ENCODE measurements around the gene SLC12A2. TPM values are rescaled to one million over a fixed set of nuclear protein-coding genes. Genes with fewer than 3 reads are reported as not detected.

Gene SLC12A2
- total RNA-seq, 1 donor from 2014 or later = 77.8 TPM

DNA sequence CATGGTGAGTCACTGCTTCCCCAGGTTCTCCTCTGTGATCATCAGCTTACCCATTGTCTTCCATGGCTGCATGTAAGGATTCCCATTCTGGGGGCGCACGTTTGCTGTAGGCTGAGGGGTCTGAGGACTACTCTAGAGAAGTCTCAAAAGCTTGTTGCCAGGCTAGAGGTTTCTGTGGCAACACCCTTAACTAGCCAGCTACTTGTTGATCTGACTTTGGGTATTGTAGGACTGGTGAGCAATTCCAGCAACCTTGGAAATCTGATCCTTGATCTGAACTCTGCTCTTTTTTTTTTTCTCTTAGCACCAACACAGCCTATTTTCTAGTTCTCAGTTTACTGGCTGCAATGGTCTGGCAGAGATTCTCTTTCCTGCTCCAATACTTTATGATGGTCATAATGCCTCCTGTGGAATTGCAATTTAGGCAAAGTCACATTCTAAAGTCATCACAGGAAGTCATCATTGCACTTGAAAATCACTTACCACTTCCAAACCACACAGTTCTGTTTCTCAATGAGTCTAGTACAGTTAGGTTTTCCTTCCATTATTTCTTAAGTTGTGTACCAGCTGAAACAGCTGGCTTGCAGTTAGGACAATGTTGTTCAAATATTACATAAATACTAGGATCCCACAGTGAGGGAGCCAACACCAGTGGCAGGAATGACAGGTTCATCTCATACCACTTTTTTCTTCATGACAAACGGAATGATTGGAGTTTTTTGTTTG is 110.3 kb downstream of the SLC12A2 start:
- H3K4me1 Mint-ChIP-seq (ENCODE audit: unreplicated experiment) = peaks cover 5% of the 10 kb centered on the region
- H3K36me3 Mint-ChIP-seq = peaks cover 16% of the 10 kb centered on the region
- TF ChIP-seq, protein P1, sequence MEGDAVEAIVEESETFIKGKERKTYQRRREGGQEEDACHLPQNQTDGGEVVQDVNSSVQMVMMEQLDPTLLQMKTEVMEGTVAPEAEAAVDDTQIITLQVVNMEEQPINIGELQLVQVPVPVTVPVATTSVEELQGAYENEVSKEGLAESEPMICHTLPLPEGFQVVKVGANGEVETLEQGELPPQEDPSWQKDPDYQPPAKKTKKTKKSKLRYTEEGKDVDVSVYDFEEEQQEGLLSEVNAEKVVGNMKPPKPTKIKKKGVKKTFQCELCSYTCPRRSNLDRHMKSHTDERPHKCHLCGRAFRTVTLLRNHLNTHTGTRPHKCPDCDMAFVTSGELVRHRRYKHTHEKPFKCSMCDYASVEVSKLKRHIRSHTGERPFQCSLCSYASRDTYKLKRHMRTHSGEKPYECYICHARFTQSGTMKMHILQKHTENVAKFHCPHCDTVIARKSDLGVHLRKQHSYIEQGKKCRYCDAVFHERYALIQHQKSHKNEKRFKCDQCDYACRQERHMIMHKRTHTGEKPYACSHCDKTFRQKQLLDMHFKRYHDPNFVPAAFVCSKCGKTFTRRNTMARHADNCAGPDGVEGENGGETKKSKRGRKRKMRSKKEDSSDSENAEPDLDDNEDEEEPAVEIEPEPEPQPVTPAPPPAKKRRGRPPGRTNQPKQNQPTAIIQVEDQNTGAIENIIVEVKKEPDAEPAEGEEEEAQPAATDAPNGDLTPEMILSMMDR (conservative IDR thresholded peaks at IDR 0.05) = no peak
- no peaks in the 10 kb centered on the region for H3K27me3 Mint-ChIP-seq
- H3K9me3 Mint-ChIP-seq = peaks cover 4% of the 10 kb centered on the region
- H3K27ac Mint-ChIP-seq = no peak overlapping the region
- no peak for DNase-seq (ENCODE audit: extremely low spot score, unreplicated experiment)
- no peak overlapping the region for H3K4me3 Mint-ChIP-seq

DNA sequence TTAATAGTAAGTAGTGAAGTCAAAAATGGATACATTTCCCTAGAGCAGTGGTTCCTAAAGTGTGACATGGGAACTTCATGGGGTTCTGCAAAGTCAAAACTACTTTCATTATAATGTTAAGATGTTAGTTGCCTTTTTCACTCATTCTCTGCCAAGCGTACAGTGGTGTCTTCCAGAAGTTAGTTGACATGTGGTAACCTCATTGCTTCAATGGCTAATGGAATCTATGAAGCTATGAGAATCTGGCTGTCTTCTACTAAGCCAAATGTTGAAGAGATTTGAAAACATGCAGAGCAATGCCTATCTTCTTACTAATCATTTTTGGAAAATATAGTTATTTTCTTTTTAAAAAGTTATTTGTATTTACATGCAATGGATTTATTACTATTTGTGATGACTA is 111.8 kb downstream of the SLC12A2 start:
- Mint-ChIP-seq H3K27ac (no peak overlapping the region), H3K9me3 (peaks cover 4% of the 10 kb centered on the region), H3K27me3 (peaks cover under 1% of the 10 kb centered on the region), H3K36me3 (peaks cover 15% of the 10 kb centered on the region), H3K4me3 (no peak overlapping the region), H3K4me1 (ENCODE audit: unreplicated experiment) (peaks cover 13% of the 10 kb centered on the region)
- DNase-seq (ENCODE audit: extremely low spot score, unreplicated experiment) = no peak
- TF ChIP-seq, protein P1 (conservative IDR thresholded peaks at IDR 0.05) = no peak

DNA sequence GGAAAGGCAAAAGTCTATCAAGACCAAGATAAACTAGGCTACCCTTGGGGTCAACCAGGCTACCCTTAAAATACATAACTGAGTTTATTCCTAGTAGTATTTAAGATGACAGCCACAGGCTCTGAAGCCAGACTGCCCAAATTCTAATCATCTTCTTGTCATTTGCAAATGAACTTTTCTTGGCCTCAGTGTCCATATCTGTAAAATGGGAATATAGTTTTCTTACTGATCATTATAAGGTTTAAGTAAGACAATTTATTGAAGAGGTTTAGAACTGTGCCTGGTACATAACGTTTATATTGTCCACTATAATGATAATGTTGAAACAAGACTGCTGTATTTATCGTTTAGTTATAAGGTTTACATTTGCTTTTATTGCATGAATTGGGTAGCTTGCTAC is 112.5 kb downstream of the SLC12A2 start:
- H3K27ac Mint-ChIP-seq = no peak overlapping the region
- TF ChIP-seq, protein P1 (conservative IDR thresholded peaks at IDR 0.05) = no peak
- peaks cover 7% of the 10 kb centered on the region for H3K27me3 Mint-ChIP-seq
- H3K9me3 Mint-ChIP-seq = peaks cover 4% of the 10 kb centered on the region
- no peak overlapping the region for H3K4me3 Mint-ChIP-seq
- peaks cover 12% of the 10 kb centered on the region for H3K36me3 Mint-ChIP-seq
- H3K4me1 Mint-ChIP-seq (ENCODE audit: unreplicated experiment) = peaks cover 16% of the 10 kb centered on the region
- DNase-seq (ENCODE audit: extremely low spot score, unreplicated experiment) = no peak

DNA sequence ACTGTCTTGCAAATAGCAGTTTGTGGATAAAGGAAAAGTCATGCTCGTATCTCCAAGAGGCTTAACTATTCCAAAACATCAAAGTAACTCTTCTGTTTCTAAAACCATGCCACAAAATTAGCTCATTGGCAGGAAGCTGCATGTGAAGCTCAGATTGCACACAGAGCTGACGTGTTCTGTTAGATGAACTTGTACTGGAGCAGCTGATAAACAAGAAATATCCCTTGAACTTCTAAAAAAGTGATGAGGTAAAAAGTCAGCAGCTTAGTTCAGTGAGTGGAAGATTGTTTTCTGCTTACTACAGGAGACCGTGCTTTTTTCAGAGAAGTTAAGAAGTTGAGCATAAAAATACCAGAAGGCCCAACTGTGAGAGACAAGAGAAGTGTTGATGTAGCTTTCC is 113.2 kb downstream of the SLC12A2 start:
- Mint-ChIP-seq H3K27ac (no peak overlapping the region), H3K4me3 (no peak overlapping the region), H3K27me3 (peaks cover 7% of the 10 kb centered on the region), H3K4me1 (ENCODE audit: unreplicated experiment) (peaks cover 22% of the 10 kb centered on the region), H3K36me3 (peaks cover 12% of the 10 kb centered on the region), H3K9me3 (peaks cover 4% of the 10 kb centered on the region)
- TF ChIP-seq, protein P1 (conservative IDR thresholded peaks at IDR 0.05) = no peak
- DNase-seq (ENCODE audit: extremely low spot score, unreplicated experiment) = no peak

DNA sequence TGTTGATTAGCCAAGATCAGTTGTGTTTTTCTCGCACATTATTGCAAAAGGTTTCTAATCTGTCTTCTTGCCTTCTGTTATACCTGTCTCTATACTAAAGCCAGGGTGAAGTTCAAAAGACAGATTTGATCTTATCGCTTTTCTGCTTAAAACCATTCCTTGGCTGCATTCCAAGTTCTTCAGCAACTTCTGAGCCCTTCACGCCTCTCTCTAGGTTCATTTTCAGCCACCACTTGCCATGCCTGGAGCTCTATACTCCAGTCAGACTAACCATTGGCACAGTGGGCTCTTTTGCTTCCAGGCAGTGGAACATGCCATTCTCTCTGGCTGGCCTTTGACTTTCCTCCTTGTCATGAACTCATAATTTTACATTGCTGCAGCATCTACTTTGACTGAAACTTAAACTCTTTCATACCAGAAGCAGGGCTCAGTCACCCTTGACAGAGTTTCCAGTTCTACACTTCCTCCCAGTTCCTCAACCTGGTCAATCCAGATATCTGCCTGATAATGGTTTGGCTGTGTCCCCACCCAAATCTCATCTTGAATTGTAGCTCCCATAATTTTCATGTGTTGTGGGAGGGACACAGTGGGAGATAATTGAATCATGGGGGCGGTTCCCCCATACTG is 114.4 kb downstream of the SLC12A2 start:
- peaks cover 4% of the 10 kb centered on the region for H3K9me3 Mint-ChIP-seq
- no peak overlapping the region for H3K4me3 Mint-ChIP-seq
- peaks cover 7% of the 10 kb centered on the region for H3K27me3 Mint-ChIP-seq
- peaks cover 7% of the 10 kb centered on the region for H3K36me3 Mint-ChIP-seq
- peaks cover 22% of the 10 kb centered on the region for H3K4me1 Mint-ChIP-seq (ENCODE audit: unreplicated experiment)
- TF ChIP-seq, protein P1 (conservative IDR thresholded peaks at IDR 0.05) = no peak
- no peak overlapping the region for H3K27ac Mint-ChIP-seq
- no peak for DNase-seq (ENCODE audit: extremely low spot score, unreplicated experiment)
